ENCODE data around the gene DNAJA3. TPM values are rescaled to one million over a fixed set of nuclear protein-coding genes. Genes with fewer than 3 reads are reported as not detected.

Gene DNAJA3
- total and polyA plus RNA-seq, 2 donors: 33.5 to 38.4 TPM

DNA sequence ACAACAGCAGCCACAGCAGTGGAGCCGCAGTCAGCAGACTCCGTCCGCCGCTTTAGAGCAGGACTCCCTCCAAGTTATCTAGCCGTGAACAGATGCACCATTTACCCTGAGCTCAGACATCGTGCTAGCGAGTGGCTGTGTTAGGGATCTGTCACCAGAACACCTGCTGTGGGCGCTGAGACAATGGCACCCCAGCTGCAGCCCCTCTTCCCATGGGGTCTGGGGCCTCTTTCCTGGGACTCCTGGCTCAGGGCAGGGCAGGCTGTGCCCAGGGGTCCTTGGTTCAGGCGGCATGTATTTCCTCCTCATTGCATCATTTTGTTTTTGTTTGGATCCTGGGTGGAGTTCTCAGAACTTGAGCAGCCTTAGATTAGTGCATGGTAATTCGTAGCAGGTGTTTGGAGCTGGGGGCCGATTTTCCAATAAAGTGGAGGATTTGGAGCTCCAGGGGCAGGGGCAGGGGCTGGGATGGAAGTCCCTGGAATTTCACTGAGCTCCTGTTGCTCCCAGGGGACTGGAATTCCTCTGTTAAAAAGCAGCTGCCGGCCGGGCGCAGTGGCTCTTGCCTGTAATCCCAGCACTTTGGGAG, 25.4 kb downstream of the DNAJA3 start:
- H3K4me1 ChIP-seq (ENCODE audit: insufficient read depth): no peaks in the 10 kb centered on the region
- H3K27ac ChIP-seq (ENCODE audit: low read depth): no peak overlapping the region
- H3K36me3 ChIP-seq (ENCODE audit: insufficient read depth): peaks cover 7% of the 10 kb centered on the region
- no peak for DNase-seq (ENCODE audit: extremely low spot score)
- no peak overlapping the region for H3K4me3 ChIP-seq (ENCODE audit: low read depth, low read length)
- 86% methylated on average over 14 of the region's 14 CpGs for WGBS

DNA sequence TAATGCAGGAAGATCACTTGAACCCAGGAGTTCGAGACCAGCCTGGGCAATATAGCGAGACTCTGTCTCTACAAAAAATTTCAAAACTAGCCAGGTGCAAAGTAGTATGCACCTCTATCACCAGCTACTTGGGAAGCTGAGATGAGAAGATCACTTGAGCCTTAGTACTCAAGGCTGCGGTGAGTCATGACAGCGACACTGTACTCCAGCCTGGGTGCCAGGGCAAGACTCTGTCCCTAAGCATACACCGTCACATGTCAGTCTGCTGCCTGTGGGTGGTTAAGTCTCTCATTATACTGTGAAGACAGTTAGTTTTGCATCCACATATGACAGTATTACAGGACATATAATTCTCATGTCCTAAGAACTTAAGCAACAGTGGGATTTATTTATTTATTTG, 27.0 kb downstream of the DNAJA3 start:
- WGBS: 97% methylated on average over 5 of the region's 5 CpGs
- Histone ChIP-seq H3K27ac (ENCODE audit: low read depth) (no peak overlapping the region), H3K4me3 (ENCODE audit: low read depth, low read length) (no peak overlapping the region), H3K36me3 (ENCODE audit: insufficient read depth) (peaks cover 10% of the 10 kb centered on the region), H3K4me1 (ENCODE audit: insufficient read depth) (no peaks in the 10 kb centered on the region)
- DNase-seq (ENCODE audit: extremely low spot score): no peak

DNA sequence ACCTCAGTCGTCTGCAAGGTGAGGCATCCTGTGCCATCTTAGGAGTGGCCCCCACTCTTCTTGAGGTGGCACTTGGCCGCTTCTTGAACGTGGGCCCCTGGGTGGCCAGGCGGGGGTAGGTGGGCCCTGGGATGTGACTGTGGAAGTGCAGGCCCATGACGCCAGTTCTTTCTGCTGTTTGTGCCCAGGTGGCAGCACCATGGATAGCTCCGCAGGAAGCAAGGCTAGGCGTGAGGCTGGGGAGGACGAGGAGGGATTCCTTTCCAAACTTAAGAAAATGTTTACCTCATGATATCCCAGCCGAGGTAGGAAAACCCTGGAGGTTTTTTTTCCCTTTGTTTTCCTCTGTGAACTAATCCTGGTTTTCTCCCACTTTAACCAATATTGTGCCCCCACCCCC, 29.0 kb downstream of the DNAJA3 start:
- Histone ChIP-seq H3K4me3 (ENCODE audit: low read depth, low read length) (no peak overlapping the region), H3K4me1 (ENCODE audit: insufficient read depth) (no peaks in the 10 kb centered on the region), H3K27ac (ENCODE audit: low read depth) (no peak overlapping the region), H3K36me3 (ENCODE audit: insufficient read depth) (peaks cover 10% of the 10 kb centered on the region)
- no peak for DNase-seq (ENCODE audit: extremely low spot score)
- 75% methylated on average over 9 of the region's 9 CpGs for WGBS

DNA sequence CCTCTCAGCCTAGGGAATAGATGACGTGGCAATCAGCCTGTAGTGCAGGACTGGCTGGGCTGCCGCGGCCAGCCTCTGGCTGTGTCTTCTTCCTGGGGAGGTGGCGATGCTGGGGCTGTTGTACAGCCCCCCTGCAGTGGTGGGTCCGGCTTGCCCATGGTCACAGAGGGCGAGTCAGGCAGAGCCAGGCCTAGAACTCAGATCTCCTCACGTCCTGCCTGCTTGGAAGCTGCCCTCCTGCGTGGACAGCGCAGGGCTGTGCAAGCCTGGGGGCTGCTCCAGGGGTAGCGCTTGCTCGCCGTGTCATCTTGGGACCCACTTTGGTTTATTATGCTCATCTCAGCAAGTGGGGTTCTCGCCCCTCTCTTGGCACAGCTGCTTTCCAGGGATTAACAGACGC, 29.4 kb downstream of the DNAJA3 start:
- DNase-seq (ENCODE audit: extremely low spot score): no peak
- H3K4me1 ChIP-seq (ENCODE audit: insufficient read depth): no peaks in the 10 kb centered on the region
- WGBS: 90% methylated on average over 14 of the region's 14 CpGs
- no peak overlapping the region for H3K4me3 ChIP-seq (ENCODE audit: low read depth, low read length)
- peaks cover 10% of the 10 kb centered on the region for H3K36me3 ChIP-seq (ENCODE audit: insufficient read depth)
- no peak overlapping the region for H3K27ac ChIP-seq (ENCODE audit: low read depth)

DNA sequence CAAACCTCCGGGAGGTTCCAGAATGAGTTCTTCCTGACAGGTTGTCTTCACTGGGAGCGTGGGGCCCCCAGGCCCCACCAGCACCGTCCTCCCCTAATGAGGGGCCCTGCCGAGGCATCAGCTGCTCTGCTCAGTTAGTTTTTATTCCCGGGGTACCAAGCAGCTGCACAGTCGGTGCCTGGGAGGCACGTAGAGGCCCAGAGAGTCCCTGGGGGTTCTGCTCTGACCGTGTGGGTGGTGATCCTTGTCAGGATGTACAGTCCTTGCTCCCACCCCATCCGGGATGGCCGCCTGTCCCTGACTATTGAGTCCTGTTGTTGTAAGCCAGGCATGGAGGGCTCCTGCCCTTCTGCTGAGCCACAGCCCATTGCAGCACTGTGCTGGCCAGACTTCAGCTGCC, 30.3 kb downstream of the DNAJA3 start:
- no peaks in the 10 kb centered on the region for H3K4me1 ChIP-seq (ENCODE audit: insufficient read depth)
- peaks cover 10% of the 10 kb centered on the region for H3K36me3 ChIP-seq (ENCODE audit: insufficient read depth)
- no peak overlapping the region for H3K27ac ChIP-seq (ENCODE audit: low read depth)
- 84% methylated on average over 10 of the region's 10 CpGs for WGBS
- no peak for DNase-seq (ENCODE audit: extremely low spot score)
- H3K4me3 ChIP-seq (ENCODE audit: low read depth, low read length): no peak overlapping the region

DNA sequence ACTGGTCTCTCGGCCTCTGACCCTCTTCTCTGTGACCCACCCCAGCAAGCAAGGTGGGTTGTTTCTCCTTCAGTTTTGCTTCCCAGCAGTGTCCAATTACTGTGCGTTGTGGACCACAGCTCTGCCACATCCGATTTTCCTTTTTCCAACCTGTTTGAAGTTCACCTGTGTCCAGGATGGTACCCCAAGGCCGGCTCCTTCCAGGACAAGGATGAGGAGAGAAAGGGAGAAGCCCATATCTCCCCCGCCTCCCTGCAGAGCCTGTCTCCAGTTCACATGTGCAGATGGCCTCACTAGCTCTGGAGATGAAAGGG, 35.2 kb downstream of the DNAJA3 start:
- Histone ChIP-seq H3K27ac (ENCODE audit: low read depth) (no peak overlapping the region), H3K36me3 (ENCODE audit: insufficient read depth) (peaks cover 5% of the 10 kb centered on the region), H3K4me1 (ENCODE audit: insufficient read depth) (no peaks in the 10 kb centered on the region), H3K4me3 (ENCODE audit: low read depth, low read length) (no peak overlapping the region)
- no peak for DNase-seq (ENCODE audit: extremely low spot score)
- 87% methylated on average over 5 of the region's 5 CpGs for WGBS

DNA sequence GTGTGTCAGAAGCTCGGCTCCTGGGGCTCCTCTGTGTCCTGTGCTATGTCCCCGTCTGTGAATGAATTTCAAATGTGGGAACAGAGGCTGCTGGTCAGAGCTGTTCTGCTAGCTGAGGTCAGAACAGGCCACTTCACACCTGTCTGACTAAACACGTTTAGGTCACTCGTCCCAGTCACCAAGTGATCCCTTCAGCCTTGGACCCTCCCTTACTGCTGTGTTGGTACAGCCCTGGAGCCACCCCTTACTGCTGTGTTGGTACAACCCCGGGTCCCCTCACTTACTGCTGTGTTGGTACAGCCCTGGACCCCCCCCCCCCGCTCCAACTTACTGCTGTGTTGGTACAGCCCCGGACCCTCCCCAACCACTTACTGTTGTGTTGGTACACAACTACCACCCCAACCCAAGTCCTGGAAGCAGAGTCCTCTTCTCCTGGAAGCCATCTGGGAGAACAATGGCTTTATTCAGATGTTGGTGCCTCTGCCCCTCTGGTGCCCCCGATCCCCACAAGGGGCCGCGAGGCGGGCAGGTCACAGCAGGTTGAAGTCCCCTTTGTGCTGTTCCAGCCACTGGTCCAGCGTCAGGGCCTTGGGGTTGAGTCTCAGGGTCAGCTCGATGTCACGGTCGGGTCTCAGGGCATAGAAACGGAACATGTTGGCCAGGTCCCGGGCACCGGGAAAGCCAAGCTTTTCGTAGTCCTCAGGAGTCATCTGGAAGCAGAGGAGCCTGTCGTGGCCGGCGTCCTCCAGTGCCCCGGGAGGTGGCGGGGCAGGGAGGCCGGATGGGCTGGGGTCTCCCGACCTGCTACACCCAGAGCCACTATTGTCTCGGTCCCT, 35.8 kb downstream of the DNAJA3 start:
- H3K4me1 ChIP-seq (ENCODE audit: insufficient read depth): no peaks in the 10 kb centered on the region
- DNase-seq (ENCODE audit: extremely low spot score): no peak
- H3K27ac ChIP-seq (ENCODE audit: low read depth): no peak overlapping the region
- 79% methylated on average over 27 of the region's 27 CpGs for WGBS
- H3K4me3 ChIP-seq (ENCODE audit: low read depth, low read length): no peak overlapping the region
- no peaks in the 10 kb centered on the region for H3K36me3 ChIP-seq (ENCODE audit: insufficient read depth)

DNA sequence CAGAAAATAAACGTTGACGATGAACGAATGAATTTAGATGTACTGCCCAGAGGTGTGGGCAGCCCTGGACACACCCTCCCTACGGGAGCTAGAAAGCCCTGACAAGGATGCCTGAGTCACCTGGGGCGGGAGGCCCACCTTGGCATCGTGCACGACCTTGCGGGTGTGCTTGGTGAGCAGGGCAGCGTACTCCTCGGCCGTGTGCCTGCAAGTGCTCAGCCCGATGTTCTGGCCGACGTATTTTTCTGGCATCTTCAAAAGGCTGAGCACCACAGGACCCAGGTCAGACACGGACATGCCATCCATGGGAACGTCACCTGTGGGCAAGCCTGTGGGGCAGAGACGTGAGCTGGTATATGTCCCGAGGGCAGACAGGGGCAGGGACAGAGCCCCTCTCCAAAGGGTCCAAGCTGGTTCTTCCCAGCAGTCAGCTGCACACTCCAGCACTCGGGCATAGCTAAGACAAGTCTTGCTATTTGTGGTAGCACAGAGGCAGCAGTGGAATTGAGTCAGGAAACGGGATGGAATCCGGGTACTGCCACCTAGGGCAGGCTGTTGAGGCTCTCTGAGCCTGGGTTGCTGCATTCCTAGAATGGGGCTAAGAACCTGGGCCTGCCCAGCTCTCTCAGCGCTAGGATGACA, 38.0 kb downstream of the DNAJA3 start:
- DNase-seq (ENCODE audit: extremely low spot score): no peak
- Histone ChIP-seq H3K4me1 (ENCODE audit: insufficient read depth) (no peaks in the 10 kb centered on the region), H3K27ac (ENCODE audit: low read depth) (no peak overlapping the region), H3K36me3 (ENCODE audit: insufficient read depth) (peaks cover 2% of the 10 kb centered on the region), H3K4me3 (ENCODE audit: low read depth, low read length) (no peak overlapping the region)
- WGBS: 86% methylated on average over 22 of the region's 22 CpGs

DNA sequence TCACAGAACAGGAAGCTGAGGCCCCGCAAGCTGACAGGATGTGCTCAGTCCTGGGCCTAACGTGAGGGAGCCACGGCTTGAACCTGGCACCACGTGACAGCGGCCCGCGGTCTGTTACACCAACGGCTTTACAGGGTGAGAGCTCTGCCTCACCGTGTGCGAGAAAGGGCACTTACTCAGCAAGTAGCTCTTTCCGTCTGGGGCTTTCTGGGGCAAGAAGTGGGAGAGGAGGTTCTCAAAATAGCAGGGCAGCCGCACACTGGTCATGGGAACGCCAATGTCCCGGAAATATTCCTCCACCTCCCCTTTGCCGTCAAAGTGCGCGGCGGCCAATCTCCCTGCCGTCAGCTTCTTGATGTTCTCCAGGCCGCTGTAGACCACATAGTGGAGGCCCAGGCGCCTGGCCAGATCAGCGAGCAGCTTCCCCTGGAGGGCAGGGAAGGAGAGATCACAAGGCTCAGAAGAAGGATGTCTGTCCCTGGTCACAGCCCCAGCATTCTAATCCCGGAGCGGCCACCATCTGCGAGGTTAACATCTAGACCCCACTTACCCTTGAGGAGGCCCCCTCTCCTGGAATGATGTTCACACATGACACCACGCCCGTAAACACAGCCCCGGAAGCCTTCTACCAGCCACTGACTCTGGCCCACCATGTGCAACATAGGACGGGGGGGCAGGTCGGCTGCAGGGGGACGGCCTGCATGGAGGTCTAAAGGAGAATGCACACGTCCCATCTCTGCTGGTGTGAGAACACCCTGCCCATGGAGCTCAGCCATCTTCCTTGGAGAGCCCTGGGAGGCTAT, 40.5 kb downstream of the DNAJA3 start:
- no peak for DNase-seq (ENCODE audit: extremely low spot score)
- peaks cover 2% of the 10 kb centered on the region for H3K36me3 ChIP-seq (ENCODE audit: insufficient read depth)
- H3K4me3 ChIP-seq (ENCODE audit: low read depth, low read length): no peak overlapping the region
- no peaks in the 10 kb centered on the region for H3K4me1 ChIP-seq (ENCODE audit: insufficient read depth)
- no peak overlapping the region for H3K27ac ChIP-seq (ENCODE audit: low read depth)
- WGBS: 86% methylated on average over 32 of the region's 32 CpGs

DNA sequence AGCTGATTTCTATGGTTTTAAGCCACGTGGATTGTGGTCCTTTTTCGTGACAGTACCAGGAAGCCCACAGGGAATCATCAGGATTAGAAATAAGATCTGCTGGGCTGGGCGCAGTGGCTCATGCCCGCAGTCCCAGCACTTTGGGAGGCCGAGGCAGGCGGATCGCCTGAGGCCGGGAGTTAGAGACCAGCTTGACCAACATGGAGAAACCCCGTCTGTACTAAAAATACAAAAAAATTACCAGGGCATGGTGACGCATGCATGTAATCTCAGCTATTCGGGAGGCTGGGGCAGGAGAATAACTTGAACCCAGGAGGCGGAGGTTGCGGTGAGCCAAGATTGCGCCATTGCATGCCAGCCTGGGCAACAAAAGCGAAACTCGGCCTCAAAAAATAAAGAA, 42.2 kb downstream of the DNAJA3 start:
- Histone ChIP-seq H3K36me3 (ENCODE audit: insufficient read depth) (peaks cover 2% of the 10 kb centered on the region), H3K4me1 (ENCODE audit: insufficient read depth) (no peaks in the 10 kb centered on the region), H3K4me3 (ENCODE audit: low read depth, low read length) (no peak overlapping the region), H3K27ac (ENCODE audit: low read depth) (no peak overlapping the region)
- DNase-seq (ENCODE audit: extremely low spot score): no peak
- 96% methylated on average over 16 of the region's 16 CpGs for WGBS

DNA sequence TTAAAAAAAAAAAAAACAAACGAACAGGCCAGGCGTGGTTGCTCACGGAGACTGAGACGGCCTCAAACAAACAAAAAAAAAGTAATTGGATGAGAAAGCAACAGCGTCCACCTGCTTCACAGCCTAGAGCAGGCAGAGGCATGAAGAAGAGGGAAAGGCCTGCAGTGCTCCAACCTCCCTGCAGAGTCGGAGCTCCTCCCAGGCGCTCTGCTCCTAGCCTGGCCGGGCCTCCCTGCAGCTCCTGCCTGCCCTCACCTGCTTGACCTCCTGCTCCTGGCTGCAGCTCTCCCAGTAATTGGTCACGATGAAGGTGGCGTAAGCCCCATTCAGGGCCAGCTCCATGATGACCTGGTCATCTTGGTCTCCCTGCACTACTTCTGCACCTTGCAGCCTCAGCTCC, 43.3 kb downstream of the DNAJA3 start:
- Histone ChIP-seq H3K27ac (ENCODE audit: low read depth) (no peak overlapping the region), H3K36me3 (ENCODE audit: insufficient read depth) (peaks cover 2% of the 10 kb centered on the region), H3K4me1 (ENCODE audit: insufficient read depth) (peaks cover 2% of the 10 kb centered on the region), H3K4me3 (ENCODE audit: low read depth, low read length) (no peak overlapping the region)
- no peak for DNase-seq (ENCODE audit: extremely low spot score)
- WGBS: 86% methylated on average over 10 of the region's 10 CpGs

DNA sequence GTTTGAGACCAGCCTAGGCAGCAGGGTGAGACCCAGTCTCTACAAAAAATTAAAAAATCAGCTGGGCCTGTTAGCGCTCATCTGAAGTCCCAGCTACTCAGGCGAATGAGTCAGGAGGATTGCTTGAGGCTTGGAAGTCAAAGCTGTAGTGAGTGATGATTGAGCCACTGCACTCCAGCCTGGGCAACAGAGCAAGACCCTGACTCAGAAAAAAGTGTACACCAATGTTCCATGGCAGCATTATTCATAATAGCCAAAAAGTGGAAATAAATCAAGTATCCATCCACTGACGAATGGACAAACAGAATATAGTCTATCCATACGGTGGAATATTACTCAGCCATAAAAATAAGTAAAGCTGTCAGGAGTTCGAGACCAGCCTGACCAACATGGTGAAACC, 46.2 kb downstream of the DNAJA3 start:
- Histone ChIP-seq H3K27ac (ENCODE audit: low read depth) (no peak overlapping the region), H3K4me1 (ENCODE audit: insufficient read depth) (peaks cover 2% of the 10 kb centered on the region), H3K36me3 (ENCODE audit: insufficient read depth) (peaks cover 2% of the 10 kb centered on the region), H3K4me3 (ENCODE audit: low read depth, low read length) (no peak overlapping the region)
- DNase-seq (ENCODE audit: extremely low spot score): no peak
- 96% methylated on average over 5 of the region's 5 CpGs for WGBS

DNA sequence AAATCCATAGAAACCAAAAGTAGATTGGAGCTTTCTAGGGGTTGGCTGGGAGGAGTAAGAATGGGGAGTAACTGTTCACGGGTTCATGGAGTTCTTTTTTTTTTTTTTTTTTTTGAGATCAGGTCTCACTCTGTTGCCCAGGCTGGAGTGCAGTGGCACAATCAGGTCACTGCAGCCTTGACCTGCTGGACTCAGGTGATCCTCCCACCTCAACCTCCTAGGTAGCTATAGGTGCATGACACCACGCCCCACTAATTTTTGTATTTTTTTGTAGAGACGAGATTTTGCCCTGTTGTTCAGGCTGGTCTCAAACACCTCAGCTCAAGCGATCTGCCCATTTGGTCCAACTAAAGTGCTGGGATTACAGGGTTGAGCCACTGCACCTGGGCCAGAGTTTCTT, 47.2 kb downstream of the DNAJA3 start:
- WGBS: 75% methylated on average over 4 of the region's 4 CpGs
- Histone ChIP-seq H3K4me1 (ENCODE audit: insufficient read depth) (peaks cover 2% of the 10 kb centered on the region), H3K4me3 (ENCODE audit: low read depth, low read length) (no peak overlapping the region), H3K36me3 (ENCODE audit: insufficient read depth) (peaks cover 2% of the 10 kb centered on the region), H3K27ac (ENCODE audit: low read depth) (no peak overlapping the region)
- DNase-seq (ENCODE audit: extremely low spot score): no peak
